Kidney (tissue), 14 donors: Measurements from ENCODE around the gene PFKFB1. TPM values are rescaled to one million over a fixed set of nuclear protein-coding genes. Genes with fewer than 3 reads are reported as not detected.

Experiments used
- DNase-seq, 5 donors: peaks; one replicate each; pipeline ENCODE4 v3.0.0-alpha.2; 2013 to 2020
- FAIRE-seq: peaks from 2 replicates; lab custom pipeline; 2012; peaks lifted over from hg19 to GRCh38; lab: Jason Lieb, UNC
- H3K27ac ChIP-seq, 2 donors: one replicate each; pipeline ENCODE4 v1.7.0; 2013; ENCODE audit warnings: low read depth in 2 of 2, low read length in 2 of 2, inconsistent platforms in 1 of 2
- H3K27me3 ChIP-seq: one replicate; pipeline ENCODE4 v1.7.1; 2013; ENCODE audit warnings: low read length, inconsistent platforms; ENCODE audit not compliant: control insufficient read depth, insufficient read depth
- H3K36me3 ChIP-seq, 3 donors: one replicate each; pipeline versions ENCODE4 v1.7.0 to v1.7.1; 2013; ENCODE audit warnings: low read length in 3 of 3, control low read depth in 1 of 3, inconsistent platforms in 1 of 3; ENCODE audit not compliant: insufficient read depth in 3 of 3, control insufficient read depth in 2 of 3
- H3K4me1 ChIP-seq, 3 donors: one replicate each; pipeline versions ENCODE4 v1.7.0 to v1.7.1; 2013; ENCODE audit warnings: low read length in 3 of 3, inconsistent platforms in 1 of 3, low read depth in 1 of 3; ENCODE audit not compliant: control insufficient read depth in 2 of 3, insufficient read depth in 2 of 3
- H3K4me3 ChIP-seq, 3 donors: one replicate each; pipeline versions ENCODE4 v1.7.0 to v1.8.1; 2013; ENCODE audit warnings: low read length in 3 of 3, control low read depth in 1 of 3, inconsistent platforms in 1 of 3
- H3K9ac ChIP-seq, 3 donors: one replicate each; pipeline versions ENCODE4 v1.7.0 to v1.7.1; 2013; ENCODE audit warnings: low read length in 3 of 3, control low read depth in 1 of 3, inconsistent platforms in 1 of 3
- H3K9me3 ChIP-seq, 3 donors: one replicate each; pipeline versions ENCODE4 v1.7.0 to v1.7.1; 2013; ENCODE audit warnings: low read length in 3 of 3, control low read depth in 1 of 3, inconsistent platforms in 1 of 3; ENCODE audit not compliant: control insufficient read depth in 2 of 3, insufficient read depth in 1 of 3
- CTCF ChIP-seq: IDR thresholded peaks from 3 replicates; pipeline ENCODE4 v1.5.1; 2012; ENCODE audit warnings: mild to moderate bottlenecking, moderate library complexity, borderline replicate concordance; ENCODE audit not compliant: insufficient read depth; ENCODE audit errors: extremely low read depth
- intact Hi-C: fragments of 100-400 bp; cut with DNase I; formaldehyde crosslinking; loops from one replicate; pipeline ENCODE4 v1.11.1; 2022
- polyA plus RNA-seq: library from polyadenylated mRNA; stranded (reverse); fragments of 350-450 nt; fragmentation: Illumina TruSeq; extraction: RNeasy Lipid Tissue Mini Kit (QIAGEN cat#74804); gene quantifications from one replicate; pipeline ENCODE4 v1.2.3, GENCODE V29; 2014; ENCODE audit warnings: low read depth, low replicate concordance; ENCODE audit not compliant: insufficient read depth
- total RNA-seq: library from RNA; stranded (reverse); fragmentation: NEBNext Ultra II Directional; extraction: Animal tissue kit (Norgen Biotek cat#: 25700); gene quantifications from one replicate; pipeline ENCODE4 v1.2.1, GENCODE V29; 2021
- donor health status: control.
- donor health status: control.
- donor health status: control.
- donor health status: control.
- donor health status: control.
- donor health status: DM: yes; HTN: yes; CAD: no.
- donor health status: Normal renal cell carcinoma (clear cell type).

The PFKFB1 gene
- total and polyA plus RNA-seq, 2 donors from 2014 or later: 0.31 to 1.1 TPM

GRCh38 chrX:54945224-54945623, 48.8 kb downstream of the PFKFB1 start:
- no peak for TF ChIP-seq CTCF

GRCh38 chrX:54944816-54945215, 49.2 kb downstream of the PFKFB1 start:
- FAIRE-seq: no peak
- Histone ChIP-seq H3K4me3 (no peak overlapping the region), H3K9ac (no peak overlapping the region), H3K36me3 (no peaks in the 10 kb centered on the region), H3K4me1 (no peaks in the 10 kb centered on the region), H3K9me3 (no peaks in the 10 kb centered on the region), H3K27me3 (no peaks in the 10 kb centered on the region), H3K27ac (no peak overlapping the region)
- intact Hi-C loops: no loop called here
- DNase-seq: no peak
- TF ChIP-seq CTCF: no peak

More at GRCh38 chrX:54945224-54945623, 48.8 kb downstream of the PFKFB1 start:
- intact Hi-C loops: no loop called here
- FAIRE-seq: no peak
- Histone ChIP-seq H3K36me3 (no peaks in the 10 kb centered on the region), H3K27me3 (no peaks in the 10 kb centered on the region), H3K4me3 (no peak overlapping the region), H3K9ac (no peak overlapping the region), H3K4me1 (no peaks in the 10 kb centered on the region), H3K9me3 (no peaks in the 10 kb centered on the region), H3K27ac (no peak overlapping the region)
- DNase-seq: no peak

GRCh38 chrX:54937416-54937815, 56.6 kb downstream of the PFKFB1 start:
- no peak for FAIRE-seq

More at GRCh38 chrX:54937416-54937815, 56.6 kb downstream of the PFKFB1 start:
- no peak overlapping the region for H3K9ac ChIP-seq
- H3K4me3 ChIP-seq: no peak overlapping the region
- TF ChIP-seq CTCF: no peak
- no peaks in the 10 kb centered on the region for H3K4me1 ChIP-seq
- H3K27me3 ChIP-seq: no peaks in the 10 kb centered on the region
- no peaks in the 10 kb centered on the region for H3K9me3 ChIP-seq
- no peak for DNase-seq
- H3K27ac ChIP-seq: no peak overlapping the region
- intact Hi-C loops: no loop called here
- no peaks in the 10 kb centered on the region for H3K36me3 ChIP-seq
